Upper lobe of right lung (tissue), 1 donor: Measurements from ENCODE around the gene RAD17. TPM values are rescaled to one million over a fixed set of nuclear protein-coding genes. Genes with fewer than 3 reads are reported as not detected.
"Not testable (repeated sequence)": the region's sequence is repeated elsewhere in the genome, so short reads cannot be mapped to it uniquely, and the experiment has no call there.

Experiments used
- ATAC-seq: fragments of 200-7000 bp; cut with Tn5 transposase; one replicate; pipeline ENCODE4 v1.9.1; 2020; ENCODE audit warnings: mild to moderate bottlenecking, moderate library complexity
- DNase-seq: peaks from one replicate; pipeline ENCODE4 v3.0.0-alpha.2; 2020
- H3K27ac ChIP-seq: fragments of 200-600 bp; one replicate; pipeline ENCODE4 v1.8.0; 2022
- H3K27me3 ChIP-seq: fragments of 200-600 bp; one replicate; pipeline ENCODE4 v1.8.0; 2022; ENCODE audit warnings: mild to moderate bottlenecking
- H3K36me3 ChIP-seq: fragments of 200-600 bp; one replicate; pipeline ENCODE4 v1.8.0; 2022
- H3K4me1 ChIP-seq: fragments of 200-600 bp; one replicate; pipeline ENCODE4 v1.8.0; 2022
- H3K4me3 ChIP-seq: fragments of 200-600 bp; one replicate; pipeline ENCODE4 v1.8.0; 2022; ENCODE audit warnings: mild to moderate bottlenecking
- H3K9me3 ChIP-seq: fragments of 200-600 bp; one replicate; pipeline ENCODE4 v1.8.0; 2022
- CTCF ChIP-seq: fragments of 200-600 bp; IDR thresholded peaks from one replicate; pipeline ENCODE4 v1.8.0; 2022; ENCODE audit warnings: antibody characterized with exemption
- intact Hi-C: fragments of 100-400 bp; cut with DNase I; formaldehyde crosslinking; loops from one replicate; pipeline ENCODE4 v1.11.0; 2022
- total RNA-seq: library from RNA; stranded (reverse); fragmentation: NEBNext Ultra II Directional; extraction: Animal tissue kit (Norgen Biotek cat#: 25700); gene quantifications from one replicate; pipeline ENCODE4 v1.2.1, GENCODE V29; 2021
- donor health status: DM: no; HTN: yes; CAD: no; lungs with severe emphysema.

The RAD17 gene
- total RNA-seq, 1 donor from 2014 or later = 19.1 TPM

- Histone ChIP-seq H3K4me3 (no peak overlapping the region), H3K36me3 (no peaks in the 10 kb centered on the region), H3K9me3 (no peaks in the 10 kb centered on the region), H3K4me1 (no peaks in the 10 kb centered on the region), H3K27me3 (no peaks in the 10 kb centered on the region), H3K27ac (no peak overlapping the region)
- intact Hi-C loops = no loop called here
- ATAC-seq (no peak), DNase-seq (no peak)
- no peak for TF ChIP-seq CTCF
Observed at GRCh38 chr5:69450116-69450515, 80.5 kb downstream of the RAD17 start.

GRCh38 chr5:69450527-69450926 is 80.9 kb downstream of the RAD17 start:
- H3K27ac ChIP-seq, H3K36me3 ChIP-seq, DNase-seq, H3K9me3 ChIP-seq, intact Hi-C loops, H3K27me3 ChIP-seq, H3K4me1 ChIP-seq, ATAC-seq, H3K4me3 ChIP-seq: not testable (repeated sequence)

- no peaks in the 10 kb centered on the region for H3K9me3 ChIP-seq
- peak; percentile 57 for ATAC-seq
- no peak for DNase-seq
- H3K4me1 ChIP-seq = no peaks in the 10 kb centered on the region
- no peak for TF ChIP-seq CTCF
- H3K4me3 ChIP-seq = no peak overlapping the region
- intact Hi-C loops = no loop called here
- no peaks in the 10 kb centered on the region for H3K36me3 ChIP-seq
- peak overlapping the region; percentile 12 for H3K27ac ChIP-seq
- H3K27me3 ChIP-seq = no peaks in the 10 kb centered on the region
Observed at GRCh38 chr5:69451941-69452647, 82.5 kb downstream of the RAD17 start.

GRCh38 chr5:69453487-69453886 is 83.9 kb downstream of the RAD17 start:
- H3K27me3 ChIP-seq, intact Hi-C loops, H3K4me1 ChIP-seq, H3K9me3 ChIP-seq, DNase-seq, H3K27ac ChIP-seq, H3K4me3 ChIP-seq, H3K36me3 ChIP-seq, ATAC-seq: not testable (repeated sequence)

- H3K36me3 ChIP-seq = no peaks in the 10 kb centered on the region
- no peak overlapping the region for H3K27ac ChIP-seq
- no peak overlapping the region for H3K4me3 ChIP-seq
- ATAC-seq (peak; percentile 78), DNase-seq (no peak)
- H3K9me3 ChIP-seq = no peaks in the 10 kb centered on the region
- intact Hi-C loops = no loop called here
- H3K4me1 ChIP-seq = no peaks in the 10 kb centered on the region
- H3K27me3 ChIP-seq = no peaks in the 10 kb centered on the region
- no peak for TF ChIP-seq CTCF
Observed at GRCh38 chr5:69454460-69455249, 85.0 kb downstream of the RAD17 start.

- not testable (repeated sequence) for H3K27ac ChIP-seq, ATAC-seq, DNase-seq
Observed at GRCh38 chr5:69455428-69455988, 85.9 kb downstream of the RAD17 start.

GRCh38 chr5:69462170-69462569 is 92.6 kb downstream of the RAD17 start:
- no peak for TF ChIP-seq CTCF
- ATAC-seq = no peak
- Histone ChIP-seq H3K27ac (no peak overlapping the region), H3K27me3 (no peaks in the 10 kb centered on the region), H3K4me1 (no peaks in the 10 kb centered on the region), H3K36me3 (no peaks in the 10 kb centered on the region), H3K9me3 (no peaks in the 10 kb centered on the region), H3K4me3 (no peak overlapping the region)
- intact Hi-C loops = no loop called here
- DNase-seq = no peak

More at GRCh38 chr5:69455428-69455988, 85.9 kb downstream of the RAD17 start:
- H3K4me3 ChIP-seq, intact Hi-C loops, H3K9me3 ChIP-seq, H3K4me1 ChIP-seq, H3K36me3 ChIP-seq, H3K27me3 ChIP-seq: not testable (repeated sequence)
